ENCODE results near the gene TIAL1.

The TIAL1 gene

GRCh38 chr10:119596537-119597404, at the start of gene TIAL1:
Gene TIAL1, minus strand, starts transcription at chr10:119596964. Its CDS starts 499 bp downstream, at chr10:119596465.
- Histone ChIP-seq H3K36me3 (ENCODE audit: control insufficient read depth in 5 of 5, insufficient read depth in 5 of 5, low read length in 5 of 5) (peaks cover 0 to 6% (median 3%) of the 10 kb centered on the region in 5 donors), H3K9me3 (ENCODE audit: control insufficient read depth in 5 of 5, low read length in 5 of 5) (no peaks in the 10 kb centered on the region), H3K4me1 (ENCODE audit: control insufficient read depth in 5 of 5, insufficient read depth in 5 of 5, low read length in 5 of 5) (peaks cover 3 to 44% (median 42%) of the 10 kb centered on the region in 5 donors), H3K4me3 (ENCODE audit: low read depth in 1 of 5, low read length in 5 of 5) (peak within 1 kb of the TSS; percentile 85 to 99 (median 96)), H3K27ac (ENCODE audit: low read depth, low read length) (peak within 1 kb of the TSS; percentile 97), H3K9ac (ENCODE audit: low read length in 5 of 5) (peak within 1 kb of the TSS; percentile 48 to 98 (median 89)), H3K27me3 (ENCODE audit: control insufficient read depth in 5 of 5, insufficient read depth in 4 of 5, low read length in 5 of 5) (no peaks in the 10 kb centered on the region)

DNA sequence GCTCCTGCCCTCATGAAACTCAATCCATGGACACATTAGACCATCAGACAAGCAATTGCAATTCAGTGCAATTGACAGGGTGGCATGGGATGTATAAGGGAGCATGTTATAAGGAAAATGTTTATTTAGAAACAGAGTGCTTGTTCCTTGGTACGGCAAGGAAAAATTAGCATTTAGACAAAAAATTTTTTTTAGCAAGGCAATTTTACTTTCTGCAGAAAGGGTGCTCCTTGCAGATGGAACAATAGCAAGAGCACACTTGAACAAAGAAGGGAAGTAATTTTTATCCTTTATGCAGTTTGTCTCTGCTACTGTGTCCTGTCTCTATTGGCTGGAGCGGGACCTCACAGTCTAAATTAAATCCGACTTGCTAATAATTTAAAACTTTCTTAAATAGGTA, 48.2 kb upstream of the TIAL1 start:
- H3K27ac ChIP-seq (ENCODE audit: low read depth, low read length) = no peak overlapping the region
- peaks cover 0 to 11% (median 0%) of the 10 kb centered on the region in 5 donors for H3K4me1 ChIP-seq (ENCODE audit: control insufficient read depth in 5 of 5, insufficient read depth in 5 of 5, low read length in 5 of 5)
- H3K9ac ChIP-seq (ENCODE audit: low read length in 5 of 5) = no peak overlapping the region
- H3K4me3 ChIP-seq (ENCODE audit: low read depth in 1 of 5, low read length in 5 of 5) = no peak overlapping the region
- no peaks in the 10 kb centered on the region for H3K27me3 ChIP-seq (ENCODE audit: control insufficient read depth in 5 of 5, insufficient read depth in 4 of 5, low read length in 5 of 5)
- H3K36me3 ChIP-seq (ENCODE audit: control insufficient read depth in 5 of 5, insufficient read depth in 5 of 5, low read length in 5 of 5) = no peaks in the 10 kb centered on the region
- H3K9me3 ChIP-seq (ENCODE audit: control insufficient read depth in 5 of 5, low read length in 5 of 5) = peaks cover 0 to 8% (median 3%) of the 10 kb centered on the region in 5 donors

DNA sequence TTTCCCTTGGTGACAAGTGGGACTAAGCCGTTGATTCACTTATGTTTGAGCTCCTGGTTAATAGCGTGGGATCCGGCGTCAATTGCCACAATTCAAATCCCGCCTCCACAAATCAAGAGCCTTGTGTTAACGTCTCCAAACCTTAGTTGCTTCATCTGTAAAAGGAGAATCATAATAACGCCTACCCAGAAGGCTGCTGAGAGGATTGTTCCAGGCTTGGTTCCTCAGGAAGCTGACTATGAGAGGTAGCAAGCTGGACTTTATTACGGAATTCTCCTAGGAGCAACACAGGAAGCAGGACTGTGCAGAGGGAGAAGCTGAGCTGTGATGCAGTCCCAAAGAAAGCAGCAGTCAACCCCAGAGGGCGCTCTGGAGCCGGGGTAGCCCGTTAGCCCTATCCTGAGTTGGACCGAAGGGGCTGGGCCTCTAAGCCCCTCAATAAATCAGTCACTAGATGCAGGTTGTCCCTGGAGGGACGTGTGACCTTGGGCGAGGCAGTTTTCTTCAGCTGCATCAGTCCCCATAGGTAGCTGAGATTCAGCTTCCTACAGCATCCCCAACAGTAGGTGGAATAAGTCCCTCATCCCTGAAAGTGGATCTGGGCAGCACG, 47.5 kb upstream of the TIAL1 start:
- peak overlapping the region in 1 of 5 donors; percentile 19 for H3K4me3 ChIP-seq (ENCODE audit: low read depth in 1 of 5, low read length in 5 of 5)
- H3K9ac ChIP-seq (ENCODE audit: low read length in 5 of 5) = no peak overlapping the region
- H3K4me1 ChIP-seq (ENCODE audit: control insufficient read depth in 5 of 5, insufficient read depth in 5 of 5, low read length in 5 of 5) = peaks cover 0 to 11% (median 0%) of the 10 kb centered on the region in 5 donors
- H3K27ac ChIP-seq (ENCODE audit: low read depth, low read length) = no peak overlapping the region
- no peaks in the 10 kb centered on the region for H3K27me3 ChIP-seq (ENCODE audit: control insufficient read depth in 5 of 5, insufficient read depth in 4 of 5, low read length in 5 of 5)
- peaks cover 0 to 8% (median 3%) of the 10 kb centered on the region in 5 donors for H3K9me3 ChIP-seq (ENCODE audit: control insufficient read depth in 5 of 5, low read length in 5 of 5)
- H3K36me3 ChIP-seq (ENCODE audit: control insufficient read depth in 5 of 5, insufficient read depth in 5 of 5, low read length in 5 of 5) = no peaks in the 10 kb centered on the region

DNA sequence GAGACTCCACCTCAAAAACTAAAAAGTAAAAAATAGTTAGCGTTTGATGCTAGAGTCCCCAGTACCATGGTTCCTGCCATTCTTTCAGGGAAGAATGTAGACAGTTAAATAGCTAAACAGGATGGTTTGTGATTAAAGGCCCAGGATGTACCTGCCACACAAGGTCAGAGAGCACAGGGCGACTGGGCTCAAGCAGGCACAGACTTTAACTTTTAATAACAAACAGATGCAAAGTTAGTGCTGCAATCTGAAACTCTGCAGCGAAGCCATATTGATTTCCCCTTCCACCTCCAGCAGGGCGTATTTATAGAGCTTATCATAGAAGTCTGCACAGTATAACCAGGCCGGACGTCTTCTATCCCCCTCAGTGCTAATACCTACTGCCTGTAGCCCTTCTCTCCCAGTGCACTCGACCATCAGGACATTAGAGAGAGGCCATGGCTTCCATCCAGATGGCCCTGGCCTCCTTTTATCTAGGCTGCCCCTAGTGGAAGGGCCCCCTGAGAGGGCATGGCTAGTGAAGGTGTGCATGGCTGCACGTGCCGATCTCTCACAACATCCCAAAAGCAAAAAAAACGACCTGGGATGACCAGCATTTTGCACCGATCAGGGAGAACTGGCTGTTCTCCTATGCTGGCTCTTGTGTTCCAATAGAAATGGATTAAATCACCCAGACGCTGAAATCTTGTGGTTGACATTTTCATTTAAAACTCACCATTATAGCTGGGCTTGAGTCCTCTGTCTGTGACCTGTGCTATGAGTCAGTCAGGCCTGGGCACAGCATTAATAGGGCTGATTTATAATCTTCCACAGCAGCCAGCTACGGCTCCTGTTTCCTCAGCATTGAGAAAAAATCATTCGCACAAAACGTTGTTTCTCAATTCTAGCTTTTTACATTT, 46.8 kb upstream of the TIAL1 start:
- no peaks in the 10 kb centered on the region for H3K36me3 ChIP-seq (ENCODE audit: control insufficient read depth in 5 of 5, insufficient read depth in 5 of 5, low read length in 5 of 5)
- H3K4me3 ChIP-seq (ENCODE audit: low read depth in 1 of 5, low read length in 5 of 5) = no peak overlapping the region
- no peak overlapping the region for H3K27ac ChIP-seq (ENCODE audit: low read depth, low read length)
- no peak overlapping the region for H3K9ac ChIP-seq (ENCODE audit: low read length in 5 of 5)
- H3K4me1 ChIP-seq (ENCODE audit: control insufficient read depth in 5 of 5, insufficient read depth in 5 of 5, low read length in 5 of 5) = peaks cover 0 to 11% (median 0%) of the 10 kb centered on the region in 5 donors
- peaks cover 0 to 8% (median 3%) of the 10 kb centered on the region in 5 donors for H3K9me3 ChIP-seq (ENCODE audit: control insufficient read depth in 5 of 5, low read length in 5 of 5)
- H3K27me3 ChIP-seq (ENCODE audit: control insufficient read depth in 5 of 5, insufficient read depth in 4 of 5, low read length in 5 of 5) = no peaks in the 10 kb centered on the region

DNA sequence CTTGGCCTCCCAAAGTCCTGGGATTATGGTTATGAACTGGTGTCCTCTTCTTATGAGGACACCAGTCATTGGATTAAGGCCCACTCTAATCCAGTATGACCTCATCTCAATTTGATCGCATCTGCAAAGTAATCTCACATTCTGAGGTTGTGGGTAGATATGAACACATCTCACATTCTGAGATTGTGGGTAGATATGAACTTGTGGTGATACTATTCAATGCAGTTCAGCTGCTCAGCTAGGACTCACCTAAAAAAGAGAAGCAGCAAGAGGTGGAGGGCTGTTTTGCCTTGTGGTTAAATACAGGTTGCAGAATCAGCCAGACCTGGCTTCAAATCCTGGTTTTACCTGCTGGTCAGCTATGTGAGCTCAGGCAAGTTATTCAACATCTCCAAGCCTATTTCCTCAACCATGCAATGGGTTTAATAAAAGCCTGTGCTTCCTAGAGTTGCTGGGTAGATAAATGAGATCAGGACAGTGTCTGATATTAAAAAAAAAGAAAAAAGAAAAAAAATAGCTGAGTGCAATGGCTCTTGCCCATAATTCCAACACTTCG, 45.9 kb upstream of the TIAL1 start:
- no peak overlapping the region for H3K9ac ChIP-seq (ENCODE audit: low read length in 5 of 5)
- H3K4me3 ChIP-seq (ENCODE audit: low read depth in 1 of 5, low read length in 5 of 5) = no peak overlapping the region
- H3K27ac ChIP-seq (ENCODE audit: low read depth, low read length) = no peak overlapping the region

DNA sequence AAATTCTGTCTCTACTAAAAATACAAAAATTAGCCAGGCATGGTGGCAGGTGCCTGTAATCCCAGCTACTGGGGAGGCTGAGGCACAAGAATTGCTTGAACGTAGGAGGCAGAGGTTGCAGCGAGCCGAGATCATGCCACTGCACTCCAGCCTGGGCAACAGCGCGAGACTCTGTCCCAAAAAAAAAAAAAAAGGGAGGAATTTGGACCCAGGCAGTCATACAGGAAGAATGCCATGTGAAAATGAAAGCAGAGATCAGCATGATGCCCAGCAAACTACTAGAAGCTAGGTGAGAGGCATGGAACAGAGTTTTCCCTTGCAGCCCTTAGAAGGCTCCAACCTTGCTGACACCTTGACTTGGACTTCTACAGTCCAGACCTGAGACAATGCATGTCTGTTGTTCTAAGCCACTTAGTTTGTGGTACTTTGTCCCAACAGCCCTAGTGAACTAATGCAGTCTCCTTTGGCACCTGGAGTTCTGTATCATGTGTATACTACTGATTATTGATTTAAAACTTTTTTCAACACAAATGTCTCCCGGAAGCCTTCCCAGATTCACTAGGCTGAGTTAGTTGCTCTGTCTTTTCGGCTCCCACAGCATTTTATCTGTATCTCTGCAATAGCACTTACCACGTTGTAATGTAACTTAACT, 44.2 kb upstream of the TIAL1 start:
- H3K4me3 ChIP-seq (ENCODE audit: low read depth in 1 of 5, low read length in 5 of 5) = no peak overlapping the region
- no peak overlapping the region for H3K27ac ChIP-seq (ENCODE audit: low read depth, low read length)
- H3K4me1 ChIP-seq (ENCODE audit: control insufficient read depth in 5 of 5, insufficient read depth in 5 of 5, low read length in 5 of 5) = peaks cover 0 to 11% (median 0%) of the 10 kb centered on the region in 5 donors
- H3K27me3 ChIP-seq (ENCODE audit: control insufficient read depth in 5 of 5, insufficient read depth in 4 of 5, low read length in 5 of 5) = no peaks in the 10 kb centered on the region
- no peaks in the 10 kb centered on the region for H3K36me3 ChIP-seq (ENCODE audit: control insufficient read depth in 5 of 5, insufficient read depth in 5 of 5, low read length in 5 of 5)
- no peak overlapping the region for H3K9ac ChIP-seq (ENCODE audit: low read length in 5 of 5)
- peaks cover 0 to 8% (median 3%) of the 10 kb centered on the region in 5 donors for H3K9me3 ChIP-seq (ENCODE audit: control insufficient read depth in 5 of 5, low read length in 5 of 5)

More for the DNA sequence above, 45.9 kb upstream of the TIAL1 start:
- H3K36me3 ChIP-seq (ENCODE audit: control insufficient read depth in 5 of 5, insufficient read depth in 5 of 5, low read length in 5 of 5) = no peaks in the 10 kb centered on the region
- H3K9me3 ChIP-seq (ENCODE audit: control insufficient read depth in 5 of 5, low read length in 5 of 5) = peaks cover 0 to 8% (median 3%) of the 10 kb centered on the region in 5 donors
- peaks cover 0 to 11% (median 0%) of the 10 kb centered on the region in 5 donors for H3K4me1 ChIP-seq (ENCODE audit: control insufficient read depth in 5 of 5, insufficient read depth in 5 of 5, low read length in 5 of 5)
- no peaks in the 10 kb centered on the region for H3K27me3 ChIP-seq (ENCODE audit: control insufficient read depth in 5 of 5, insufficient read depth in 4 of 5, low read length in 5 of 5)

DNA sequence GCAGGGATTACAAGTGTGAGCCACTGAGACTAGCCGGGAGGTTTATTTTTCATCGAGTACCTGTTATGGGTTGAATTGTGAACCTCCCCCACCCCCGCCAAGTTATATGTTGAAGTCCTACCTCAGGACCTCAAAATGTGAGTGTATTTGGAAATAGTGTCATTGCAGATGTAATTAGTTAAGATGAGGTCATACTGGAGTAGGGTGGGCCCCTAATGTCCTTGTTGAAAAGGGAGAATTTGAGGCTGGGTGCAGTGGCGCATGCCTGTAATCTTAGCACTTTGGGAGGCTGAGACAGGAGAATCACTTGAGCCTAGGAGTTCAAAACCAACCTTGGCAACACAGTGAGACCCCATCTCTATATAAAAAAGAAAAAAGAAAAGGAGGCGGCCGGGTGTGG, 43.6 kb upstream of the TIAL1 start:
- no peak overlapping the region for H3K4me3 ChIP-seq (ENCODE audit: low read depth in 1 of 5, low read length in 5 of 5)
- H3K9ac ChIP-seq (ENCODE audit: low read length in 5 of 5) = no peak overlapping the region
- no peak overlapping the region for H3K27ac ChIP-seq (ENCODE audit: low read depth, low read length)
- H3K4me1 ChIP-seq (ENCODE audit: control insufficient read depth in 5 of 5, insufficient read depth in 5 of 5, low read length in 5 of 5) = peaks cover 0 to 11% (median 0%) of the 10 kb centered on the region in 5 donors
- no peaks in the 10 kb centered on the region for H3K27me3 ChIP-seq (ENCODE audit: control insufficient read depth in 5 of 5, insufficient read depth in 4 of 5, low read length in 5 of 5)
- no peaks in the 10 kb centered on the region for H3K36me3 ChIP-seq (ENCODE audit: control insufficient read depth in 5 of 5, insufficient read depth in 5 of 5, low read length in 5 of 5)
- H3K9me3 ChIP-seq (ENCODE audit: control insufficient read depth in 5 of 5, low read length in 5 of 5) = peaks cover 0 to 8% (median 3%) of the 10 kb centered on the region in 5 donors

GRCh38 chr10:119638982-119639381, 42.2 kb upstream of the TIAL1 start:
- H3K36me3 ChIP-seq (ENCODE audit: control insufficient read depth in 5 of 5, insufficient read depth in 5 of 5, low read length in 5 of 5) = no peaks in the 10 kb centered on the region
- no peaks in the 10 kb centered on the region for H3K27me3 ChIP-seq (ENCODE audit: control insufficient read depth in 5 of 5, insufficient read depth in 4 of 5, low read length in 5 of 5)

GRCh38 chr10:119637631-119638030, 40.9 kb upstream of the TIAL1 start:
- no peaks in the 10 kb centered on the region for H3K36me3 ChIP-seq (ENCODE audit: control insufficient read depth in 5 of 5, insufficient read depth in 5 of 5, low read length in 5 of 5)
- H3K4me1 ChIP-seq (ENCODE audit: control insufficient read depth in 5 of 5, insufficient read depth in 5 of 5, low read length in 5 of 5) = peaks cover 0 to 9% (median 0%) of the 10 kb centered on the region in 5 donors
- H3K9ac ChIP-seq (ENCODE audit: low read length in 5 of 5) = no peak overlapping the region
- no peak overlapping the region for H3K4me3 ChIP-seq (ENCODE audit: low read depth in 1 of 5, low read length in 5 of 5)
- H3K9me3 ChIP-seq (ENCODE audit: control insufficient read depth in 5 of 5, low read length in 5 of 5) = no peaks in the 10 kb centered on the region
- H3K27me3 ChIP-seq (ENCODE audit: control insufficient read depth in 5 of 5, insufficient read depth in 4 of 5, low read length in 5 of 5) = no peaks in the 10 kb centered on the region
- no peak overlapping the region for H3K27ac ChIP-seq (ENCODE audit: low read depth, low read length)

More at GRCh38 chr10:119638982-119639381, 42.2 kb upstream of the TIAL1 start:
- H3K4me1 ChIP-seq (ENCODE audit: control insufficient read depth in 5 of 5, insufficient read depth in 5 of 5, low read length in 5 of 5) = peaks cover 0 to 12% (median 0%) of the 10 kb centered on the region in 5 donors
- H3K27ac ChIP-seq (ENCODE audit: low read depth, low read length) = no peak overlapping the region
- H3K4me3 ChIP-seq (ENCODE audit: low read depth in 1 of 5, low read length in 5 of 5) = no peak overlapping the region
- no peaks in the 10 kb centered on the region for H3K9me3 ChIP-seq (ENCODE audit: control insufficient read depth in 5 of 5, low read length in 5 of 5)
- H3K9ac ChIP-seq (ENCODE audit: low read length in 5 of 5) = no peak overlapping the region

Data from subcutaneous abdominal adipose tissue (tissue), 5 donors.